Left lung (tissue), 14 donors: ENCODE results near the gene ZFAND5. TPM values are rescaled to one million over a fixed set of nuclear protein-coding genes. Genes with fewer than 3 reads are reported as not detected.

ENCODE experiments used
- ATAC-seq: fragments of 200-7000 bp; cut with Tn5 transposase; one replicate; pipeline ENCODE4 v1.9.1; 2020; ENCODE audit warnings: moderate library complexity
- DNase-seq, 4 donors: peaks; one replicate each; pipeline ENCODE4 v3.0.0-alpha.2; 2013 to 2020
- H3K27ac ChIP-seq, 2 donors: fragments of 200-600 bp; sonication (generic) in 1 of 2; one replicate each; pipeline versions ENCODE4 v1.5.0 to v1.8.0; 2020 to 2021
- H3K27me3 ChIP-seq, 2 donors: fragments of 200-600 bp; sonication (generic) in 1 of 2; one replicate each; pipeline versions ENCODE4 v1.5.0 to v1.8.0; 2020 to 2021
- H3K36me3 ChIP-seq, 2 donors: fragments of 200-600 bp; sonication (generic) in 1 of 2; one replicate each; pipeline versions ENCODE4 v1.5.0 to v1.8.0; 2020 to 2021
- H3K4me1 ChIP-seq, 2 donors: fragments of 200-600 bp; one replicate each; pipeline ENCODE4 v1.8.0; 2021
- H3K4me3 ChIP-seq, 2 donors: fragments of 200-600 bp; sonication (generic) in 1 of 2; one replicate each; pipeline versions ENCODE4 v1.5.0 to v1.8.0; 2020 to 2021; ENCODE audit warnings: mild to moderate bottlenecking in 1 of 2
- H3K9me3 ChIP-seq, 2 donors: fragments of 200-600 bp; sonication (generic) in 1 of 2; one replicate each; pipeline versions ENCODE4 v1.5.0 to v1.8.0; 2020 to 2021
- intact Hi-C, 2 donors: fragments of 100-400 bp; cut with DNase I; formaldehyde crosslinking; loops; one replicate each; pipeline versions ENCODE4 v1.11.2 to v1.14.2; 2022
- long read RNA-seq, 12 donors: library from polyadenylated mRNA in 2 of 12; unstranded in 2 of 12; transcript quantifications; one replicate each; pipeline ENCODE4 v2.0.0 and lab custom pipeline, GENCODE V29; 2019 to 2026
- polyA plus RNA-seq, 6 donors: library from polyadenylated mRNA; unstranded; fragments of 120-200 nt; gene quantifications; one replicate each; pipeline ENCODE4 v1.2.1, GENCODE V29; 2013; ENCODE audit not compliant: insufficient read length in 6 of 6
- total RNA-seq, 2 donors: library from RNA; stranded (reverse); fragmentation: NEBNext Ultra II Directional; extraction: Animal tissue kit (Norgen Biotek cat#: 25700); gene quantifications; one replicate each; pipeline ENCODE4 v1.2.1, GENCODE V29; 2021
- TF ChIP-seq, protein P1 (sequence below), 2 donors: fragments of 200-600 bp; sonication (generic) in 1 of 2; IDR thresholded peaks; one replicate each; pipeline versions ENCODE4 v1.5.0 to v1.8.0; 2021; ENCODE audit warnings: antibody characterized with exemption in 2 of 2
- donor health status: DM: no; HTN: yes; CAD: no.
- donor health status: DM: no; HTN: no; CAD: no.

ZFAND5 gene, protein sequence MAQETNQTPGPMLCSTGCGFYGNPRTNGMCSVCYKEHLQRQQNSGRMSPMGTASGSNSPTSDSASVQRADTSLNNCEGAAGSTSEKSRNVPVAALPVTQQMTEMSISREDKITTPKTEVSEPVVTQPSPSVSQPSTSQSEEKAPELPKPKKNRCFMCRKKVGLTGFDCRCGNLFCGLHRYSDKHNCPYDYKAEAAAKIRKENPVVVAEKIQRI
- total RNA-seq (100 to 1,000 TPM; 149 to 161 TPM), polyA plus RNA-seq (100 to 1,000 TPM; 168 to 215 (median 188) TPM)
- long read RNA-seq, donor 1, transcript ZFAND5-206 (4 exons, 553 nt), result minor isoform, 6 of 71 reads
- long read RNA-seq, donor 1, transcript ZFAND5-205 (7 exons, 2,785 nt), result major isoform, 20 of 71 reads
- long read RNA-seq, donor 1, transcript ZFAND5-204 (6 exons, 2,686 nt), result minor isoform, 11 of 71 reads
- long read RNA-seq, donor 1, partial matches to known transcripts, result 30 of 71 reads
- long read RNA-seq, donor 1, other reads (novel, unspliced or antisense), result 0 of 71 reads
- long read RNA-seq, donor 2, transcript ZFAND5-205 (7 exons, 2,785 nt), result major isoform, 19 of 54 reads
- long read RNA-seq, donor 2, transcript ZFAND5-204 (6 exons, 2,686 nt), result minor isoform, 6 of 54 reads
- long read RNA-seq, donor 2, partial matches to known transcripts, result 26 of 54 reads
- long read RNA-seq, donor 2, other reads (novel, unspliced or antisense), result 0 of 54 reads
- long read RNA-seq, donor 3, transcript ZFAND5-205 (7 exons, 2,785 nt), result major isoform, 16 of 22 reads
- long read RNA-seq, donor 3, partial matches to known transcripts, result 0 of 22 reads
- long read RNA-seq, donor 3, other reads (novel, unspliced or antisense), result 0 of 22 reads
- long read RNA-seq, donor 4, transcript ZFAND5-204 (6 exons, 2,686 nt), result minor isoform, 5 of 26 reads
- long read RNA-seq, donor 4, transcript ZFAND5-205 (7 exons, 2,785 nt), result major isoform, 13 of 26 reads
- long read RNA-seq, donor 4, partial matches to known transcripts, result 3 of 26 reads
- long read RNA-seq, donor 4, other reads (novel, unspliced or antisense), result 3 of 26 reads
- long read RNA-seq, donor 5, transcript ZFAND5-205 (7 exons, 2,785 nt), result major isoform, 13 of 47 reads
- long read RNA-seq, donor 5, transcript ZFAND5-204 (6 exons, 2,686 nt), result minor isoform, 10 of 47 reads
- long read RNA-seq, donor 5, partial matches to known transcripts, result 18 of 47 reads
- long read RNA-seq, donor 5, other reads (novel, unspliced or antisense), result 0 of 47 reads
- long read RNA-seq, donor 6, transcript ZFAND5-205 (7 exons, 2,785 nt), result major isoform, 9 of 19 reads
- long read RNA-seq, donor 6, transcript ZFAND5-204 (6 exons, 2,686 nt), result minor isoform, 7 of 19 reads
- long read RNA-seq, donor 6, partial matches to known transcripts, result 0 of 19 reads
- long read RNA-seq, donor 6, other reads (novel, unspliced or antisense), result 0 of 19 reads
- long read RNA-seq, donor 7, transcript ZFAND5-204 (6 exons, 2,686 nt), result minor isoform, 5 of 14 reads
- long read RNA-seq, donor 7, transcript ZFAND5-205 (7 exons, 2,785 nt), result major isoform, 8 of 14 reads
- long read RNA-seq, donor 7, partial matches to known transcripts, result 0 of 14 reads
- long read RNA-seq, donor 7, other reads (novel, unspliced or antisense), result 0 of 14 reads
- long read RNA-seq, donor 8, full-length matches to known transcripts, result 29 of 29 reads
- long read RNA-seq, donor 8, partial matches to known transcripts, result 0 of 29 reads
- long read RNA-seq, donor 8, other reads (novel, unspliced or antisense), result 0 of 29 reads
- long read RNA-seq, donor 9, result 0 reads
- long read RNA-seq, donor 10, transcript ZFAND5-204 (6 exons, 2,686 nt), result minor isoform, 5 of 15 reads
- long read RNA-seq, donor 10, transcript ZFAND5-205 (7 exons, 2,785 nt), result major isoform, 6 of 15 reads
- long read RNA-seq, donor 10, partial matches to known transcripts, result 4 of 15 reads
- long read RNA-seq, donor 10, other reads (novel, unspliced or antisense), result 0 of 15 reads
- long read RNA-seq, donor 11, transcript ZFAND5-205 (7 exons, 2,785 nt), result major isoform, 47 of 100 reads
- long read RNA-seq, donor 11, transcript ZFAND5-204 (6 exons, 2,686 nt), result minor isoform, 5 of 100 reads
- long read RNA-seq, donor 11, partial matches to known transcripts, result 42 of 100 reads
- long read RNA-seq, donor 11, other reads (novel, unspliced or antisense), result 0 of 100 reads
- long read RNA-seq, donor 12, transcript ZFAND5-206 (4 exons, 553 nt), result minor isoform, 9 of 31 reads
- long read RNA-seq, donor 12, transcript ZFAND5-204 (6 exons, 2,686 nt), result minor isoform, 5 of 31 reads
- long read RNA-seq, donor 12, transcript ZFAND5-205 (7 exons, 2,785 nt), result major isoform, 10 of 31 reads
- long read RNA-seq, donor 12, partial matches to known transcripts, result 5 of 31 reads
- long read RNA-seq, donor 12, other reads (novel, unspliced or antisense), result 0 of 31 reads

DNA sequence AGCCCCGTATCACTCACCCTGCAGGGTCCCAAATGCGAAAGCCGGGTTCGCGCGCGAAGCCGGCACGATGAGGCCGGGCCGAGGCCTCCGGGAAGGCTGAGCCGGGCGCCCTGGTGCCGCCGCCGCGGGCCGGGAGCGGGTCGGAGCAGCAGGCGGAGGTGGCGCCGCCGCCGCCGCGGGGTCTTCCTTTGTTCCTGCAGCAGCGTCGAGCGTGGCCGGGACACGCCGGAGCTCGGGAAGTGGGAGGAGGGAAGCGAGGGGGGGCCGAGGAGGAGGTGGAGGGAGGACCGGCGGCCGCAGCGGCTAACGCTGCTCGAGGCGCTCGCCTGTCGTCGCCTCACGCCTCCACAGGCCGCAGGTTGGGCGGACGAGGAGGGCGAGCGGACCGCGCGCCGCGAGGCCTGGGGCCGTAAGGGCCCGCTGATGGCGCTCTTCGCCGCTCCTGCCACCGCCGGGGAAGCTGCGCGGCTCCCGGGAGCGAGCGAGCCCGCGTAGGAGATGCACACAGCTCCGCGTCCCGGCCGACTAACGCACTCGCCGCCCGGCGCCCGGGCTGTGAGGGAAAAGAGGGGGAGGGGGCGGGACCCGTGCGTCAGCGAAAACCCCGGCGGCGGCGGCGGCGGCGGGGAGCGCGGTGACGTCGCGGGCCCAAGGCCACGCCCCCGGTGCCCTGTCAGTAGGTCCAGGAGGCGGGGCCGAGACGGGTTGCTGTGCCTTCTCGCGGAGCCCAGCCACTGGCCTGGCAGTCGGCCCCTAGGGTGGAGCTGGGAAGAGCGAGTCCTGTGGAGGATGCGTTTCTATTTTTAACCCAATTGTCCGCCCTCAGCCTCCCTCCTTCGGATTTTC, at the start of gene ZFAND5:
Gene ZFAND5 (minus strand): TSS at position 530 of the 846 bp plus-strand sequence. CDS start 4,430 bp downstream, outside the sequence.
- H3K4me3 ChIP-seq, result peak within 1 kb of the TSS; percentile 66 to 85
- no peaks in the 10 kb centered on the region for H3K27me3 ChIP-seq
- peaks cover 18 to 45% of the 10 kb centered on the region in 2 donors for H3K4me1 ChIP-seq
- intact Hi-C loops, result no loop called here
- H3K9me3 ChIP-seq, result no peaks in the 10 kb centered on the region
- DNase-seq (peak; percentile 95 to 99 (median 98)), ATAC-seq (peak; percentile 94)
- TF ChIP-seq, protein P1, sequence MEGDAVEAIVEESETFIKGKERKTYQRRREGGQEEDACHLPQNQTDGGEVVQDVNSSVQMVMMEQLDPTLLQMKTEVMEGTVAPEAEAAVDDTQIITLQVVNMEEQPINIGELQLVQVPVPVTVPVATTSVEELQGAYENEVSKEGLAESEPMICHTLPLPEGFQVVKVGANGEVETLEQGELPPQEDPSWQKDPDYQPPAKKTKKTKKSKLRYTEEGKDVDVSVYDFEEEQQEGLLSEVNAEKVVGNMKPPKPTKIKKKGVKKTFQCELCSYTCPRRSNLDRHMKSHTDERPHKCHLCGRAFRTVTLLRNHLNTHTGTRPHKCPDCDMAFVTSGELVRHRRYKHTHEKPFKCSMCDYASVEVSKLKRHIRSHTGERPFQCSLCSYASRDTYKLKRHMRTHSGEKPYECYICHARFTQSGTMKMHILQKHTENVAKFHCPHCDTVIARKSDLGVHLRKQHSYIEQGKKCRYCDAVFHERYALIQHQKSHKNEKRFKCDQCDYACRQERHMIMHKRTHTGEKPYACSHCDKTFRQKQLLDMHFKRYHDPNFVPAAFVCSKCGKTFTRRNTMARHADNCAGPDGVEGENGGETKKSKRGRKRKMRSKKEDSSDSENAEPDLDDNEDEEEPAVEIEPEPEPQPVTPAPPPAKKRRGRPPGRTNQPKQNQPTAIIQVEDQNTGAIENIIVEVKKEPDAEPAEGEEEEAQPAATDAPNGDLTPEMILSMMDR (IDR thresholded peaks at IDR 0.05), result no peak
- H3K27ac ChIP-seq, result peak within 1 kb of the TSS; percentile 100
- H3K36me3 ChIP-seq, result peaks cover 0 to 12% of the 10 kb centered on the region in 2 donors

DNA sequence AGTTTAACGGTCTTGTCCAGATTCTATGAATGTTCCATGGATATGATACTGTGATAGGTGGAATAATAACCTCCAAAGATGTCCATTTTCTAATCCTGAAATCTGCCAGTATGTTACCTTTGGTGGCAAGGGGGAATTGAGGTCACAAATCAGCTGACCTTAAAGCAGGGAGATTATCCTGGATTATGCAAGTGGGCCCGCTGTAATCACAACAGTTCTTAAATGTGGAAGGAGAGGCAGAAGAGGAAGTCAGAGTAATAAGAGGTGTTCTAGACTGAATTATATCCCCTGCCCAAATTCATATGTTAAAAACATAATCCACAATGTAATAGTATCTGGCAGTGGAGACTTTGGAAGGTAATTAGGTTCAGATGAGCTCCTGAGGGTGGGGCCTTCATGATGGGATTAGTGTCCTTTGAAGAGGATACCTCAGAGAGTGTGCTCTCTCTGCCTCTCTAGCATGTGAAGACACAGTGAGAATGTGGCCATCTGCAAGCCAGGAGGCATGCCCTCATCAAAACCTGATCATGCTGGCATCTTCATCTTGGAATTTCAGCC, 47.6 kb upstream of the ZFAND5 start:
- TF ChIP-seq, protein P1 (IDR thresholded peaks at IDR 0.05), result no peak
- no peaks in the 10 kb centered on the region for H3K36me3 ChIP-seq
- H3K9me3 ChIP-seq, result no peaks in the 10 kb centered on the region
- peaks cover 0 to 5% of the 10 kb centered on the region in 2 donors for H3K4me1 ChIP-seq
- intact Hi-C loops, result no loop called here
- no peaks in the 10 kb centered on the region for H3K27me3 ChIP-seq
- H3K27ac ChIP-seq, result no peak overlapping the region
- no peak overlapping the region for H3K4me3 ChIP-seq
- DNase-seq, result no peak
- ATAC-seq, result no peak

DNA sequence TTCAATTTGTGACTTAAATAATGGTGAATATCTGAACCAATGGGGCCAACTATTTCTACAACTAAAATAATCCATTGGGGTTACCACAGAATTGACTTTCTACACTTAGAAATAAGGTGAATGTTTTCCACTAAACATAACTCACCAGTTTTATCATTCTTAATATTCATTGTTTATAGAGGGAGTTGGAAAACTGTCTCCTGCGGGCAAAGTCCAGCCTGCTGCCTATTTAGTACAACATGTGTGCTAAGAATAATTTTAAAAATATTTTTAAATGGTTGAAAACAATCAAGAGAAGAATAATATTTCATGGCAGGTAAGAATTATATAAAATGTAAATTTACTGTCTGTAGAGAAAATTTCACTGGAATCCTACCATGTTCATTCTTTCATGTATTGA, 45.2 kb upstream of the ZFAND5 start:
- Histone ChIP-seq H3K27me3 (no peaks in the 10 kb centered on the region), H3K4me3 (no peak overlapping the region), H3K4me1 (peaks cover 0 to 5% of the 10 kb centered on the region in 2 donors), H3K27ac (no peak overlapping the region), H3K9me3 (no peaks in the 10 kb centered on the region), H3K36me3 (no peaks in the 10 kb centered on the region)
- no peak for ATAC-seq
- TF ChIP-seq, protein P1 (IDR thresholded peaks at IDR 0.05), result no peak
- intact Hi-C loops, result no loop called here
- DNase-seq, result no peak
